Dermis blood vessel endothelial cell (primary cell): ENCODE data around the gene CNTRL. TPM values are rescaled to one million over a fixed set of nuclear protein-coding genes. Genes with fewer than 3 reads are reported as not detected.
"Not testable (repeated sequence)": the region's sequence is repeated elsewhere in the genome, so short reads cannot be mapped to it uniquely, and the experiment has no call there.

ENCODE experiments used
- DNase-seq: peaks from one replicate; pipeline ENCODE4 v3.0.0; 2010
- total RNA-seq: library from RNA; depleted of rRNA; stranded (reverse); fragments of >200 nt; gene quantifications from 2 replicates; pipeline ENCODE4 v1.2.3, GENCODE V29; 2014

Gene CNTRL
- total RNA-seq, 1 donor from 2014 or later, result 15.1 TPM

GRCh38 chr9:121133104-121133816 is 58.5 kb downstream of the CNTRL start:
- DNase-seq, result no peak

GRCh38 chr9:121135642-121136041 is 60.9 kb downstream of the CNTRL start:
- no peak for DNase-seq

GRCh38 chr9:121138561-121138960 is 63.8 kb downstream of the CNTRL start:
- no peak for DNase-seq

- no peak for DNase-seq
Observed at GRCh38 chr9:121138973-121139372, 64.2 kb downstream of the CNTRL start.

GRCh38 chr9:121140162-121140561 is 65.4 kb downstream of the CNTRL start:
- DNase-seq, result no peak

GRCh38 chr9:121141306-121141705 is 66.6 kb downstream of the CNTRL start:
- no peak for DNase-seq

GRCh38 chr9:121141706-121142105 is 67.0 kb downstream of the CNTRL start:
- no peak for DNase-seq

- no peak for DNase-seq
Observed at GRCh38 chr9:121143771-121144170, 69.0 kb downstream of the CNTRL start.

GRCh38 chr9:121144482-121144881 is 69.7 kb downstream of the CNTRL start:
- DNase-seq, result no peak

- no peak for DNase-seq
Observed at GRCh38 chr9:121150188-121150587, 75.4 kb downstream of the CNTRL start.

- no peak for DNase-seq
Observed at GRCh38 chr9:121153642-121154041, 78.9 kb downstream of the CNTRL start.

- DNase-seq, result no peak
Observed at GRCh38 chr9:121154782-121155181, 80.0 kb downstream of the CNTRL start.

GRCh38 chr9:121156263-121156731 is 81.5 kb downstream of the CNTRL start:
- peak; percentile 53 for DNase-seq

- no peak for DNase-seq
Observed at GRCh38 chr9:121157939-121158338, 83.2 kb downstream of the CNTRL start.

- no peak for DNase-seq
Observed at GRCh38 chr9:121160025-121160424, 85.3 kb downstream of the CNTRL start.

- DNase-seq, result no peak
Observed at GRCh38 chr9:121168052-121168451, 93.3 kb downstream of the CNTRL start.

- DNase-seq, result peak; percentile 50
Observed at GRCh38 chr9:121169094-121169601, 94.4 kb downstream of the CNTRL start.

GRCh38 chr9:121171236-121171635 is 96.5 kb downstream of the CNTRL start:
- DNase-seq, result peak; percentile 89

GRCh38 chr9:121172726-121173487 is 98.2 kb downstream of the CNTRL start:
- no peak for DNase-seq

- DNase-seq, result no peak
Observed at GRCh38 chr9:121173501-121173900, 98.7 kb downstream of the CNTRL start.

GRCh38 chr9:121178676-121179372 is 104.1 kb downstream of the CNTRL start:
- DNase-seq, result no peak

- not testable (repeated sequence) for DNase-seq
Observed at GRCh38 chr9:121179373-121179721, 104.6 kb downstream of the CNTRL start.
